Prostate gland (tissue), 2 donors: Measurements from ENCODE around the gene ATP9B.

Experiments used
- POLR2A ChIP-seq: fragments of 450-650 bp; IDR thresholded peaks from one replicate; pipeline ENCODE4 v1.6.1; 2016; ENCODE audit warnings: antibody characterized with exemption, mild to moderate bottlenecking
- POLR2AphosphoS5 ChIP-seq: sonication (generic); formaldehyde crosslinking; IDR thresholded peaks from one replicate; pipeline ENCODE4 v1.6.1; 2017; ENCODE audit warnings: antibody characterized with exemption
- TF ChIP-seq, protein P1 (sequence below), 4 experiments: fragments of 200-600 bp in 2 of 4; fragments of 450-650 bp in 2 of 4; sonication (generic) in 2 of 4; IDR thresholded peaks; 1 replicate in 3 of 4; 2 replicates in 1 of 4; pipeline ENCODE4 v1.5.1; 2016 to 2019; ENCODE audit warnings: antibody characterized with exemption in 4 of 4, mild to moderate bottlenecking in 2 of 4, moderate library complexity in 2 of 4

DNA sequence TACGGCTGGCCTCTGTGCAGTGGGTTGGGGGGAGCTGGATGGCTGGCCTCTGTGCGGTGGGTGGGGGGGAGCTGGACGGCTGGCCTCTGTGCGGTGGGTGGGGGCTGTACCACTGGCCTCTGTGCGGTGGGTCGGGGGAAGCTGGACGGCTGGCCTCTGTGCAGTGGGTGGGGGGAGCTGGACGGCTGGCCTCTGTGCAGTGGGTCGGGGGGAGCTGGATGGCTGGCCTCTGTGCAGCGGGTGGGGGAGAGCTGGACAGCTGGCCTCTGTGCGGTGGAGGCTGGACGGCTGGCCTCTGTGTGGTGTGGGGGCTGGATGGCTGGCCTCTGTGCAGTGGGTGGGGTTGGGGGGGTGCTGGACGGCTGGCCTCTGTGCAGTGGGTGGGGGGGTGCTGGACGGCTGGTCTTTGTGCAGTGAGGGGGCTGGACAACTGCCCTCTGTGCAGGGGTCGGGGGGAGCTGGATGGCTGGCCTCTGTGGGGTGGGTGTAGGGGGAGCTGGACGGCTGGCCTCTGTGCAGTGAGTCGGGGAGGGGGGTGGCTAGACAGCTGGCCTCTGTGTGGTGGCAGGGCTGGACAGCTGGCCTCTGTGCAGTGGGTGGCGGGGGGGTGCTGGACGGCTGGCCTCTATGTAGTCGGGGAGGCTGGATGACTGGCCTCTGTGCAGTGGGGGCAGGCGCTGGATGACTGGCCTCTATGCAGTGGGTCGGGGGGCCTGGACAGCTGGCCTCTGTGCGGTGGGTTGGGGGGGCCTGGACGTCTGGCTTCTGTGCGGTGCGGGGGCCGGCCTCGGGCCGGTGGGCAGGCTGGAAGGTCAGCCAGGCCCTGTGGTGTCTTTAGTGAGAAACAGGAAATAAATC, 358.4 kb downstream of the ATP9B start:
- TF ChIP-seq, protein P1, sequence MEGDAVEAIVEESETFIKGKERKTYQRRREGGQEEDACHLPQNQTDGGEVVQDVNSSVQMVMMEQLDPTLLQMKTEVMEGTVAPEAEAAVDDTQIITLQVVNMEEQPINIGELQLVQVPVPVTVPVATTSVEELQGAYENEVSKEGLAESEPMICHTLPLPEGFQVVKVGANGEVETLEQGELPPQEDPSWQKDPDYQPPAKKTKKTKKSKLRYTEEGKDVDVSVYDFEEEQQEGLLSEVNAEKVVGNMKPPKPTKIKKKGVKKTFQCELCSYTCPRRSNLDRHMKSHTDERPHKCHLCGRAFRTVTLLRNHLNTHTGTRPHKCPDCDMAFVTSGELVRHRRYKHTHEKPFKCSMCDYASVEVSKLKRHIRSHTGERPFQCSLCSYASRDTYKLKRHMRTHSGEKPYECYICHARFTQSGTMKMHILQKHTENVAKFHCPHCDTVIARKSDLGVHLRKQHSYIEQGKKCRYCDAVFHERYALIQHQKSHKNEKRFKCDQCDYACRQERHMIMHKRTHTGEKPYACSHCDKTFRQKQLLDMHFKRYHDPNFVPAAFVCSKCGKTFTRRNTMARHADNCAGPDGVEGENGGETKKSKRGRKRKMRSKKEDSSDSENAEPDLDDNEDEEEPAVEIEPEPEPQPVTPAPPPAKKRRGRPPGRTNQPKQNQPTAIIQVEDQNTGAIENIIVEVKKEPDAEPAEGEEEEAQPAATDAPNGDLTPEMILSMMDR (IDR thresholded peaks at IDR 0.05), result no peak
- TF ChIP-seq POLR2A, result no peak
- TF ChIP-seq POLR2AphosphoS5, result no peak
